DMS53 treated with DMSO at 0.1 percent for 48 hours (cell line): Measurements from ENCODE around the gene RBFOX1.

Experiments
- DNase-seq: peaks from one replicate; lab custom pipeline; 2025; ENCODE audit not compliant: unreplicated experiment; lab: John Stamatoyannopoulos, UW

RBFOX1 gene

DNA sequence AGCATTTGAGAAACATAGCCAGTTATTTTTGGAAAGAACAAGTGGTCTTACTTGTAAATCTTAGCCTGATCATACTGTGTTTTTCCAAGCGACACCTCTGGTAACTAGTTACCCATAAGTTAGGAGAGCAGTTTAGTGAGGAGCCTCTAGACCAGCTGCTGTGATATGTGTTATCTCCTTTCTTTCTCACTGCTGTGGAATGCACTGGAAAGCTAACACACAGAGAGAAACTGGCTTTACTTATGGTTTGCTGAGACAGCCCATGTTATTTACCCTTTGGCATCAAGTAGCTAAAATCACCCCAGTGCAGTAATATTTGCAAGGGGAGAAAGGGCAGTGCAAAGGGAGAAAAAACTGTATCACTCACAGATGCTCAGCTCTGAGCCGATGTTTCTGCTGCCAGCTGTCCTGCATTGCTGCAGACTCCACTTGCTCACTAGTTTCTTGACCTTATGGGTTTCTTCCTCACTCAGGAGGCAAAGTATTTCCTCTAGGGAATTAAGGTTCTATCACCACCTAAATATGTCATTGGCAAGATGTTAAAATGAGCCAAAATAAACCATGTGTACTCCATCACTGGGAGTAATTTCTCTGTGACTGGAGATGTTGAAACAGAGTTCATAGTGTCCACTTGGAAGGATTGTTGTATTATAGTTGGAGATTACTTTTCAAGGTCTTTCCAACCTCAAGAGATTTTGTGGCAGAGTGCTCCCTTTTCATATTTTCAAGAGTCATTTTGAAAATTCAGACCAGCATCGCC, 2.3 kb downstream of the RBFOX1 start:
- DNase-seq = no peak

DNA sequence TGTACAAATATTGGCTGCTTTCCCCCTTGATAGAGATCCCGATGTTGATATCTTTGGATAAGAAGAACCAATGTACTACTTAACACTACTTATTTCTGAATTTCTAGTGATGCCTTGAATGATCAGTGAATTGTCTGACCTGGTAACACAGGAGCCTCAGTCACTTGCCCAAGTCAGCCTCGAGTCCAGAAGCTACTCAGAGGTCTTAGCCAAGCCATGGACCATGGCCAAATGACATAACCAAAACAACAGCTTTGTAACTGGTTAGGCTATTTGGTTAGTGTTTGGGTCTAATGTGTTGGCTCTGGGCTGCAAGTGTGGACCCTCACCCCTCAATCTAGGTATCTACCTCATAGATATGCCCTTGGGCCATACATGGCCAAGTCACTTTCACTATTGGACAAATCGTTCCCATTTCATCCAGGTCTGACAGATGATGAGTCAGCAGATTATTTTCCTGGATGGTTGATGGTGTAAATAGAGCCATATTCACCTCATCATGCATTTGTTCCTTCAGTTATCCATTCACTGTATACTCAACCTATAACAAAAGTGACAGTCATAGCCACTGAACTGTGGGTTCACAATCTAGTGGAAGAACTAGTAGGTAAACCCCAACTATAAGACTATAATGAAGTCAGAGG, 3.5 kb downstream of the RBFOX1 start:
- no peak for DNase-seq

DNA sequence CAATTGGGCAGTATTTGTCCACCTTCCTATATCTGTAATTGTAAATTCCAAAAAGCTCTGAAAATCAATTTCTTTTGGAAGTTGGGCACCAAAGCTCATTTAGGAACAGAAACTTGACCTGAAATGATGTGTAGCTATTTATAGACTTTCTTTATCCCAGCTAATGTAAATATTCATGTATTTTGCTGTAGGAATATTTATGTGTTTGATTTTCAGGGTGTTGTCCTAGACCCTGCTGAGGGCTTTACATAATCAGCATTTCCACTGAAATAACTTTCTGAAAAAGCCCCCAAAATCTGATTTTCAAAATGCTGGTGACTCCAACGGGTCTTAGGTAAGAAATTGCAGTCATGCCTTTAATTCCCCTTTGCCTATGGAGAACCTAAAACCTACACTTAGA, 4.1 kb downstream of the RBFOX1 start:
- DNase-seq = no peak

DNA sequence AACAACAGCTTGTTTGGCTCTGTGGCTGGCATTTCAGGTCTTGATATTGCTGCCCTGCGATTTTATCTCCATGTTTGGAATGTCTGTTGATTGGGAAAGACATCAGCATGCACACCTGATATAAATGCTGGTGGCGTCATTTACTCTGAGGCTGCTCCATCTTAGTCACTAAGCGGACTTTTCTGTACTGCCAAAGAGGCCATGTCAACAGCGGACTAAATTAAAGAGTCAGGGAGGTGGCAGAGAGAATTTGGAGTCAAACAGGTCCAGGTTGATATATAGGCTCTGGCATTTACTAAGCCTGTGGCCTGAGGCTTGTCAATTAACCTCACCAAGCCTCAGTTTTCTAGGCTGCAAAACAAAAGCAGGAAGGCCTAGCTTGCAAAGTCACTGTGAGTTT, 6.2 kb downstream of the RBFOX1 start:
- DNase-seq = no peak

DNA sequence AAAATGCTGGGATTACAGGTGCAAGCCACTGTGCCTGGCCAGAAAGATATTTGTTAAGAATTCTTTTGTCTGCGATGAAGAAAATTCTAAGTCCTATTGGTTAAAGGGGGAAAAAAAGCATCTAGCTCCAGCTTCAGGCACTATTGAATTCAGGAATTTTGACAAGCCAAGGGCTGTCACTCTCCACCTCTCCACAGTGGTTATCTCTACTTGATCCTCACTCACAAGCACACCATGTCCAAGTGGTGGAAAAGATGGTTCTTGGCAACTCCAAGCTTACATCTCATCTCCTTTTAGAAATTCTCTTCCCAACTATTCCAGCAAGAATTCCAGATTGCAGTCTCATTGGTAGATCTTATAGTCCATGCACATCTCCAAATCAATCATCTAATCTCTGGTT, 7.1 kb downstream of the RBFOX1 start:
- DNase-seq = no peak

DNA sequence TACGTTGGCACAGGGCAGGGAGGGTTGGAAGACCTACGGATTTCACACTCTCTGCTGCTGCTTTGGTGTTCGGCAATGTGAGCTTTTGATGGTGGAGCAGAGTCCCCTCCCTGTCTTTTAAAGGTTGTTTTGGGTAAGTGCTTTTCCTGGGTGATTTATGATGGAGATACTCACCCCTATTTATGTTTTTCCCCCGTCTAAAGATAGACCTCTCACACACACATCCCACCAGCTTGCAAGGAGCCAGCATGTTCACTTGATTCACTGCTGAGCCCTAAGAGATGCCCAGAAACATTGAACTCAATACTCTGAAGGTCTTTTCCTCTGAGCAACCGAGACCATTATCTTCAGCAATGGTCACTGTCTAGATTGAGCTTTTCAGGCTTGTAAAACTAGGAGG, 8.3 kb downstream of the RBFOX1 start:
- DNase-seq = no peak

DNA sequence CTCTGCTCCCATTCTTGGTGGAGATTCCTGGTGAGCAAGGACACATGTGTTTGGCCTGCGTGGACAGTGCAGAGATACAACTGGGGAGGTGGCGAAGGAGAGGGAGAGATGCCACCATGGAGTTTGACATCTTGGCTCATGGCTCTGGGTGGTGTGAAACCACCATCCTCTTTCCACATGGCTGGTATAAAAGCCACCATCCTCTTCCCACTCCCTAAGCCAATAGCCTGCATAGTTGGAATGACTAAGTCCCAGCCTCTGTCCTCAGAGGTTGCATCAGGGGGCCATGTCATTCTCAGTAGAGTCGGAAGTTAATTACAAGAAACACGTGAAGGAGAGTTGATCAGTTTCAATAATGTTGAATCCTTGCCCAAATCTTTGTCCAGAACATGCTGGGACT, 10.0 kb downstream of the RBFOX1 start:
- DNase-seq = no peak

DNA sequence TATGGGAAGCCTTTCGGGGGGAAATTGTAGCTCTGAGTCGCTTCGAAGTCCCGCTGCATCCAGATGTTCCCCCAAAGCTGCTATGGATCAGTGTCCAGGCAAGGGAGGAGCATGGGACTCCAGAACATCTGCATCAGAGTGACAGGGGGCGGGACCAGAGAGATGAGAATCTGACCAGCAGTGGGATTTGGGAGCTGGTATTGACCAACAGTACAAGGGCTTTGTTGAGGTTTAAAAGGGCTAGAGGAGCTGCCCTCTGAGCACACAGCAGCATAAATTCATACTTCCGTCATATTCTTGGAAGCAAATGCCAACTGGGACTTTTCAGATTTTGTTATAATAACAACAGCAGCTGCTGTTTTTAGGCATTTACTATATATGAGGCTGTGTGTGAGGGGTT, 10.6 kb downstream of the RBFOX1 start:
- DNase-seq = no peak

DNA sequence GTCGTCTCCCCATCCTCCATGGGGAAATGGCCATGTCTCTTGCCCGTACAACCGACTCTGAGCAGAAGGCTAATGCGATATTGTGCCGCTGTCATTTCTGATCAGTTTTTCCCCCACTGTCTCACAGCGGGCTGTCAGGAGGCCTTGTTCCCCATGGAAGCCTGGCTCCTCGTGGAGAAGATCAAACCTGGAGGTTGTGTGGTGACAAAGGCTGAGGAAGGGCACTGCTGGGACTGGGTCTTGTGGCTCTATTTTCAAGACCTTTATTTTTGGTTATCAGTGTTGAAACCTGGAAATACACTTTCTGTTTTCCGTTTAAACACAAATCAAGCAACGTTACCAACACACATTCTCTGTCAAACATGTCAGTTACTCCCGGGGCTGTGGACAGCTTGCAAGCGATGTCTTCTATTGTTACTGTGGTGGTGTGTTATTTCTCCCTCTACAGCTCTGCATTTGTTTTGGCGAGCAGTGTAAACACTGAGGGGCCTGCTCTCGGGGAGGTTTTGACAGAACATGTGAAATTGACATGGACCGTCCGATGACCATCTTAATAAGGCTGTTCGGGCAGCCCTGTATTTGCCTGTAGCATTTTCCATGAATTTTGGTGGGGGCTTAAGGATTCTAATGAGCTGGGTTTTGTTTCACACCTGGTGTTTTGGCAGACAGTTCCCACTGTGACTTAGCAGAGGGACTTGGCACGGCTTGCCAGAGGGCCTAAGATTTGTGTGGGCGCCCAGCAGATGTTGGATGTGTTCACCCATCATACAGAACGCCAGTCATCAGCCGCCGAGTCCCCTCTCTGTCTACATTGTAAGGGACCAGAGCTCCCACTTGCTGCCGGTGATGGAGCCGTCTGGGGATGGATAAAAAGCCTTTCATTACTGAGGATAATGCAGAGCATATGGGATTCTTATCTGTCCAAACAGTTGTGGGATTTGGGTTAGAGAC, 12.5 kb downstream of the RBFOX1 start:
- DNase-seq = no peak

DNA sequence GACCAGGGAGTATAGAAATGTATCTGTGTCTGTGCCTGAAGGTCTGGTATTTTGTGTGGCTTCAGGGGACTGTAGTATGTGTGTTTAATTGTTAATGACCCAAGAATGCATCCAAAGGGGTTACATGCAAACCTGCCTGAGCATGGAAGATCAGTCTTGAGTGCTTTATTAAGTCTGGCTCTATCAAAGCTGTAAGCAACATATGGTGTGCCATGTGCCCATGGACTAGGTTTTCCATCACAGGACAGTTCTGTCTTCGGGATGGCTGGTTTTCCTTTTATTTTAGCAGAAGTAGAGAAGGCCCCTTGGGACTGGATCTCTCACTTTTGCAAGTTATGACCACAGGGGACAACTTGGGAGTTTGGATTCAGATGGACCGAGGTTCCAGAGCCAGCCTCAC, 18.2 kb downstream of the RBFOX1 start:
- no peak for DNase-seq

DNA sequence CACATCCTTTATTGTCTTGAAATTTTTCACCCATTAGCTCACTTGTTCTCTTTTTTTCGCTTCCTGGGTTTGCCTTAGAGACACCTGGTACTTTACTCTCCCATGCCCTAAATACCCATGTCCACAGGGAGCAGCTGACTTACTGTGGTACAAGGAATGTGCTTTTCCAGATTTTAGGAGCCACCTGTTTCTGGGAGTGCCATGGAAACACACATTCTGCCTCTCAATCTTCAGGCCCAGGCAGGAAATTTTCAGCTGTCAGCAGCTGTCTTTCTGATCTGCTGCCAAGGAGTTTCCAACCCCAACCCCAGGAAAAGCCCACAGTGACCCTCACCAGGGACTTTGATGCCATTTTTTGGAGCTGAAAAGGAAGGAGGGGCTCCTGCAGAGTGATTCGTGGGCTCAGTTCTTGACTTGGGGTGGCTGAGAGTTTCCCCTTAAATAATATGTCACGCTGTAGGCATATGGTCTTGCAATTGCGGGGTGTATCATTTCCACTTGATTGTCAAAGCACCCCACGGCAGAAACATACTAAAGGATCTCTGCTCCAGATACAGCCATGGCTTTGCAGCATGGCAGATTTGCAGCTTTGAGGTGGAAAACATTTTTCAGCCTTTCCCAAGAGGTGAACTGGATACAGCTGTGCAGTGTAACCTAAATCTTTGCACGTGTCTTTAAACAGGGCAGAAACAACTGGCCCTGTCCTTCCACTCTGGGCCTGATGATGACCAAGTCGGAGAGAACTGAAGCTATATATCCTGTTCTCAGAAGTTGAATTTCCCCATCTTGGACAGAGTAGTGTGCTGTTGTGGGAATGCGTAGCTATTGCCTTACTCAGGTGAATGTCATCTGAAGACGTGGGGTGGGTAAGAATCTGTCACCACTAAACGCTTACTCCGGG, 19.2 kb downstream of the RBFOX1 start:
- DNase-seq = no peak

DNA sequence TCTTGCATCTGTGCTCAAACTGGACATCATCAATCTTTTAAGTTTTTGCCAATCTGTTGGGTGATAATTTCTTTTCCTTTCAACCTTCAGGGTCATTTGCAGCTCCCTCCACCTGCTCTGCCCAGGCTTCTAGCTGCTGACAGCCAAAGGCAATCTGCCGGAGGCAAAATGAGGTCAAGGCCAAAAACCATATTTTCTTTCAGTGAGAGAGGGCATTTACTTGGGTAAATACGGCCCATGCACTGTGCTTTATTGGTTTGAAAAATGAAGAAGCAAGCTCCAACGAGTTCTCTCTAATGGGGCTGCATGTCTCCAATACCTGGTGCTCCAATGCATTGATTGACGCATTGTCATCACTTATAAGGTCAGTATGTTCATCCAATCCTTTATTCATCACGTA, 23.1 kb downstream of the RBFOX1 start:
- DNase-seq = no peak

DNA sequence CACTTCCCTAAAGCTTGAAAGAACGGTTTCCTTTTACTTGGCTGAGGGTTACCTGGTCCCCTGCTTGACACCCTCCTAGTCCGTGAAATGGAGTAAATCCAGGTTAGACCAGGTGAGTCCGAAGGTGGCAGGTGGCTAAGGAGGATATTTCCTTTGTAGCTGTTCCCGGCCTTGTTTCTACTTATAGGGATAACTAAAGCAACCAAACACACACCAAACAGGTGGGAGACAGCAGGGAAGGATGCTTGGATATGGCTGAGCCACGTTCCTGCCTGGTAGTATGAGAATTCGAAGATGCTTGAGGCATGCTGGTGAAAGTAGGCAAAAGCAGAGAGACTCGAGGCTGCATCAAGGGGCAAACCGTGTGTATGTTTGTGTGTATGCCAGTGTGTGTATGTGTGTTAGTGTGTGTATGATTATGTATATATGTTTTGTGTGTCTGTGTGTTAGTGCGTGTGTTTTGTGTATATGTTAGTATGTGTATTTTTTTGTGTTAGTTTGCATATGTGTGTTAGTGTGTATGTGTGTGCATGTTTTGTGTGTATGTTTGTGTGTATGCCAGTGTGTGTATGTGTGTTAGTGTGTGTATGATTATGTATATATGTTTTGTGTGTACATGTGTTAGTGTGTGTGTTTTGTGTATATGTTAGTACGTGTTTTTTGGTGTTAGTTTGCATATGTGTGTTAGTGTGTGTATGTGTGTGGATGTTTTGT, 28.9 kb downstream of the RBFOX1 start:
- no peak for DNase-seq

DNA sequence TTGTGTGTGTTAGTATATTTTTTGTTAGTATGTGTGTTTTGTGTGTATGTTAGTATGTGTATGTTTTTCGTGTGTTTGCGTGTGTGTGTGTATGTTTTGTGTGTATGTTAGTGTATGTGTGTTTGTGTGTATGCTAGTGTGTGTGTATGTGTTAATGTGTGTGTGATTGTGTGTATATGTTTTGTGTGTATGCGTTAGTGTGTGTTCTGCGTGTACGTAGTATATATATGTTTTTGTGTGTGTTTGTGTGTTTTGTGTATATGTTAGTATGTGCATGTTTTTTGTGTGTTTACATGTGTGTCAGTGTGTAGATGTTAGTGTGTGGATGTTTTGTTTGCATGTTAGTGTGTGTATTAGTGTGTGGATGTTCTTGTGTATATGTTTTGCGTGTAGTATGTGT, 29.6 kb downstream of the RBFOX1 start:
- no peak for DNase-seq

DNA sequence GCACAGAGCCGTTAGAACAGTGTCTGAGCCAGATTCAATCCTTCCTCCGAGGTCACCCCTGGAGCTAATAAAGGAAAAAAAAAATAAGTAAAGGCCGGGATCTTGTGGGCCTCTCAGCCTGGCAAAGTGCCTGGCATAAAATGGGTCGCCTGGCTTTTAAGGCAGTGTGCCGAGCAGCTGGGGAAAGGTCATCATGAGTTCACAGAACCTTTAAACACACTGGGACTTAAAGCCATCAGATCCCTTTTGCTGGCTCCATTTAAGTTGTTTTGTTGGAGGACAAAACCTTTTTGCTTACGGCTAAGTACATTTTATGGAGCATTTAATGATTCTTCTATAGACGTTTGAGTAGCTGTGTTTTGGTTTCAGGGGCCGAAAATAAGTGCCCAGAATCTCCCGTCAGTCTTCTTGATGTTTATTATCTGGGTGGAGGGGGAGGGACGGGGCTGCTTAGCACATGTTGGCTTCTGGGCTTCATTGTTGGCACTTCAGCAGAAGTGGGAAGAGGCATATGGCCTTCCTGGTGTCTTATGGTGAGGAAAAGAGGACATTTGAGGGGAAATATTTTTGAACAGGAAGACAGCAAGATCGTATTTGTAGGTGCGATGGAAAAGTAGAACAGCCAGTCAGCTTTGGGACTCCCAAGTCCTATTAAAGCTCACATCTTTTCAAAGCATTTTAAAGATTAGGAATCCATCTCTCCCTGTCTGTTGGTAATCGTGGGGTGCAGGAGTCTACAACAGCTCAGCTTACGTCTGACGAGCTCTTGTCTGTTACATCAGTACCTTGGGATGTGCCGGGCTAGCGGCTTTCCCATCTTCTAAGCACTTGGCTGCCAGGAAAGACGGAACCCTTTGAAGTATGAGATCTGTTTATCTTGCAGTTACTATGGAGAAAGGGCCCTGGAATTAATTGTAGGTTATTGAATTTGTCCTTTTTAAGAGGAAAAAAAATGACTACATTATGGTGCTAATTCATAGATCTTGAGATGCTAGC, 31.1 kb downstream of the RBFOX1 start:
- DNase-seq = no peak

DNA sequence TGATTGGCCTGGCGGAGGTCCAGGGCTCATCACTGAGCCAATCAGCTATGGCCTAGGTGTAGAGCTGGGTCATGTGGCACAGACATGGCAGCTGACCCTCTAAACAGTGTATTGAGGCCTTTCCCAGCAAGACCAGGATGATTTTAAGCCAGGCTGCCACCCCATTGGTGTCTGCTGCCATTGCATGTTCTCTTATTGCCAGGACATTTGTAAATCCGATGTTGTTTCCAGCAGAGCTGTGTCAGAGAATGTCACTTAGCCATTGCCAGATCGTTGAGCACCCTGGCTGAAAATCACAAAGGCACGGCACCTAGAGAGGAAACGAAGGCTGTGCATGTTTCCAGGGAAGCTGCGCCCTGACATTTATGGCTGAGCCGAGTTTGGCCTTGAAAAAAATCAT, 33.4 kb downstream of the RBFOX1 start:
- DNase-seq = no peak

DNA sequence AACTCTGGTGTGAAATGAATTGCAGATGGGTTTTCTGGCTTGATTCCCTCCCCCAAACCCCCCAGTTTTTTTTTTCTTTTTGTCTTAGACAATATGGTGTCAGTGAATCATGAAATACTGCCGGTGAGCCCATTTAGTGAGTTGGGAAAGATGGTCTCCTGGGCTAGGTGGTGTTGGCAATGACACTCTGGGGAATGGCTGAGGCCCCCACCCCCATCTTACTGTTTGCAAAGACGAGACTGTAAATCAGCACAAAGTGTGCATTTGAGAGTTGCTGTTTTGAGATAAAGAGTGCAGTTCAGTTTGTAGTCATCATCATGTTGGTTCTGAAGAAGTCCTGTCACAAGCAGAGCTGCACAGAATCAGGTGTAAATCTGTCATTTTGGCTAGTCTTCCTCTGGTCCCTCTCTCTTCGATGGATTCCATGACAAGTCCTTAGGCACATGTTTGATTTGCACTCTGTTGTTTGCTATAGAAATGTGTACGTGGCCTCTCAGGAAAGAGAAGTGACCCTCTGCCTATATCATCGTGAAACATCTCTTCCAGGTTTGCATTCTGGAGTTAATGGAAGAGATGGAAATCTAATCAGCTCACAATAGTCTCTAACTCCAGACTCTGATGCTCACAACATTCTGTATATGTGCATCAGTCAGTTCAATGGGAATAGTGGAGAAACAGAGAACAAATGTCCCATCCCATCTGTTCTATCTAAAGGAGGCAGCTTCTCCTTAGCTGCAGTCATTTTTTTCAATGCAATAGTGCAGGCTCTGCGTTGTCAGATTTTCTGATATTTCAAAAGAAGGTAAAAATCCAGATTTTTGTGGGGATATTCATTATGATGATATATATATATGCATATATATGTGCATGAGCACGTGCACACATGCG, 34.6 kb downstream of the RBFOX1 start:
- no peak for DNase-seq

DNA sequence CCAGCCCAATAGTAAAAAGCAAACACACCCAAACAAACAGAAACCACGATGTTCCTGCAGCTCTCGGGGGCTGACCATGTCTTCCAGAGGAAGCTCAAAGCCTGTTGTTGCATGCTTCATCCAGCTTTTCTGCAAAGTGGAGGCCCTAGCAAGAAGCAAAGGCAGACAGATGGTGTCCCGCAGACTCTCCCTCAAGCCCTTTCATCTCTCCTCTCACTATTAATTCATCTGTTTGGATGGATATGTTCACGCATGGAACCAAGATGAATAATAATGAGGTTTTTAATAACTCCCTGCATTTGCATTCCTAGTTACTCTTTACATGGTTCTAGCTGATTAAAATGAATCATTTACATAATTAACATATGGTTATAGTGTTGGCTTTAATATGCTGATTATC, 36.6 kb downstream of the RBFOX1 start:
- DNase-seq = no peak
